Measurements from ENCODE around the gene RPGRIP1.

Gene RPGRIP1

DNA sequence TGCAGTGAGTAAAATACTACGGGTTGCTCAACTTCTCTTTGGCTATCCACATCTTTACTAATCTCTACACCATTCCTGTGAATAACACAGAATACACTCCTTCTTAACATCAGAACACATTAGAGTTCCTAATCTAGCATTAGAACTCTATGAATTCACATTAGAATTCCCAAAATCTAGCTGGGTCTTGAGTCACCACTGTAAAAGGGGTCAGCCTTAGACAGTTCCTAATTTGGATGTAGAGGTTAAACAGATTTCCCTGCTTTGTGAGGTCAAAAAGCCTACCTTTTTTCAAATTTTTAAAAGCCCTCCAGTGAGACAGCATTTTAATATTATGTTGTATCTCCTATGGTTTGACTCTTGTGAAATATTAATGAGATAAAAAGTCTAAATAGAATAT lies 18.1 kb upstream of the RPGRIP1 start:
- H3K36me3 ChIP-seq (ENCODE audit: control insufficient read depth in 2 of 2, insufficient read depth in 1 of 2, low read length in 2 of 2) = peaks cover 73 to 95% of the 10 kb centered on the region in 2 experiments
- no peak overlapping the region for H3K4me3 ChIP-seq (ENCODE audit: low read depth, low read length)
- H3K27ac ChIP-seq (ENCODE audit: extremely low read depth, low read depth, low read length) = no peak overlapping the region
- POLR2A ChIA-PET = interaction anchor here (0.5 kb wide), 1 partner anchor 19 kb away, joined by 3 read pairs; no protein-coding TSS in a partner anchor
- TF ChIP-seq ZNF624 (tag by site-specific recombination; IDR thresholded peaks at IDR 0.05) (no peak), ZBTB26 (tag by site-specific recombination; optimal IDR thresholded peaks at IDR 0.05) (no peak), ZNF571 (tag by site-specific recombination; IDR thresholded peaks at IDR 0.05) (no peak), ZNF23 (tag by site-specific recombination; IDR thresholded peaks at IDR 0.05; ENCODE audit: borderline replicate concordance) (no peak), ZFHX2 (tag by site-specific recombination; conservative IDR thresholded peaks at IDR 0.05) (no peak), ZNF677 (tag by site-specific recombination; IDR thresholded peaks at IDR 0.05) (no peak), ZBTB1 (tag by site-specific recombination; IDR thresholded peaks at IDR 0.05) (no peak), ZXDB (tag by site-specific recombination; IDR thresholded peaks at IDR 0.05) (no peak)
- TF ChIP-seq, protein P1, sequence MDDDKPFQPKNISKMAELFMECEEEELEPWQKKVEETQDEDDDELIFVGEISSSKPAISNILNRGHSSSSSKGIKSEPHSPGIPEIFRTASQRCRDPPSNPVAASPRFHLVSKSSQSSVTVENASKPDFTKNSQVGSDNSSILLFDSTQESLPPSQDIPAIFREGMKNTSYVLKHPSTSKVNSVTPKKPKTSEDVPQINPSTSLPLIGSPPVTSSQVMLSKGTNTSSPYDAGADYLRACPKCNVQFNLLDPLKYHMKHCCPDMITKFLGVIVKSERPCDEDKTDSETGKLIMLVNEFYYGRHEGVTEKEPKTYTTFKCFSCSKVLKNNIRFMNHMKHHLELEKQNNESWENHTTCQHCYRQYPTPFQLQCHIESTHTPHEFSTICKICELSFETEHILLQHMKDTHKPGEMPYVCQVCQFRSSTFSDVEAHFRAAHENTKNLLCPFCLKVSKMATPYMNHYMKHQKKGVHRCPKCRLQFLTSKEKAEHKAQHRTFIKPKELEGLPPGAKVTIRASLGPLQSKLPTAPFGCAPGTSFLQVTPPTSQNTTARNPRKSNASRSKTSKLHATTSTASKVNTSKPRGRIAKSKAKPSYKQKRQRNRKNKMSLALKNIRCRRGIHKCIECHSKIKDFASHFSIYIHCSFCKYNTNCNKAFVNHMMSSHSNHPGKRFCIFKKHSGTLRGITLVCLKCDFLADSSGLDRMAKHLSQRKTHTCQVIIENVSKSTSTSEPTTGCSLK (tag by site-specific recombination; IDR thresholded peaks at IDR 0.05) = no peak
- TF ChIP-seq, protein P2, sequence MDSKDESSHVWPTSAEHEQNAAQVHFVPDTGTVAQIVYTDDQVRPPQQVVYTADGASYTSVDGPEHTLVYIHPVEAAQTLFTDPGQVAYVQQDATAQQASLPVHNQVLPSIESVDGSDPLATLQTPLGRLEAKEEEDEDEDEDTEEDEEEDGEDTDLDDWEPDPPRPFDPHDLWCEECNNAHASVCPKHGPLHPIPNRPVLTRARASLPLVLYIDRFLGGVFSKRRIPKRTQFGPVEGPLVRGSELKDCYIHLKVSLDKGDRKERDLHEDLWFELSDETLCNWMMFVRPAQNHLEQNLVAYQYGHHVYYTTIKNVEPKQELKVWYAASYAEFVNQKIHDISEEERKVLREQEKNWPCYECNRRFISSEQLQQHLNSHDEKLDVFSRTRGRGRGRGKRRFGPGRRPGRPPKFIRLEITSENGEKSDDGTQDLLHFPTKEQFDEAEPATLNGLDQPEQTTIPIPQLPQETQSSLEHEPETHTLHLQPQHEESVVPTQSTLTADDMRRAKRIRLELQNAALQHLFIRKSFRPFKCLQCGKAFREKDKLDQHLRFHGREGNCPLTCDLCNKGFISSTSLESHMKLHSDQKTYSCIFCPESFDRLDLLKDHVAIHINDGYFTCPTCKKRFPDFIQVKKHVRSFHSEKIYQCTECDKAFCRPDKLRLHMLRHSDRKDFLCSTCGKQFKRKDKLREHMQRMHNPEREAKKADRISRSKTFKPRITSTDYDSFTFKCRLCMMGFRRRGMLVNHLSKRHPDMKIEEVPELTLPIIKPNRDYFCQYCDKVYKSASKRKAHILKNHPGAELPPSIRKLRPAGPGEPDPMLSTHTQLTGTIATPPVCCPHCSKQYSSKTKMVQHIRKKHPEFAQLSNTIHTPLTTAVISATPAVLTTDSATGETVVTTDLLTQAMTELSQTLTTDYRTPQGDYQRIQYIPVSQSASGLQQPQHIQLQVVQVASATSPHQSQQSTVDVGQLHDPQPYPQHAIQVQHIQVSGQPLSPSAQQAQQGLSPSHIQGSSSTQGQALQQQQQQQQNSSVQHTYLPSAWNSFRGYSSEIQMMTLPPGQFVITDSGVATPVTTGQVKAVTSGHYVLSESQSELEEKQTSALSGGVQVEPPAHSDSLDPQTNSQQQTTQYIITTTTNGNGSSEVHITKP (tag by site-specific recombination; IDR thresholded peaks at IDR 0.05) = no peak
- CTCF ChIA-PET = no interaction called here
- H3K4me1 ChIP-seq (ENCODE audit: control insufficient read depth, insufficient read depth, low read length) = peaks cover 34% of the 10 kb centered on the region
- no peaks in the 10 kb centered on the region for H3K9me3 ChIP-seq (ENCODE audit: control insufficient read depth, insufficient read depth, low read depth, low read length)

DNA sequence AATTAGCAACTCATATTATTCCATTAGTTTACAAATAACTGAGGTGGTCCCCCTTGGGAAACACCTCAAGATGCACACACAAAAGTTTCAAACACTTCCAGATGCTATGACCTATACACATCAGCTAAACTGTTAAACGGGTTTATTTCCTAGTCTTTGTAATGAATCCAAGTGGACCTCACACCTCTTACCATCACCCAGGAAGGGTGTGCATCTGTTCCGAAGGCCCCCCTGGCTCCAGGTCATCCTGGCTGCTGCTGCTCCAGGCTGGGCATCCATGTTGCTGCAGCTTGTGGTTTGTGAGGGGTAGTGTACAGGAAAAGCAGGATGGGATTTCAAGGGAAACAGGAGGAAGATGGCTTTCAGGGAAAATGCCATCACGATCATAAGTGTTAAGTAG lies 17.5 kb upstream of the RPGRIP1 start:
- Histone ChIP-seq H3K9me3 (ENCODE audit: control insufficient read depth, insufficient read depth, low read depth, low read length) (no peaks in the 10 kb centered on the region), H3K27ac (ENCODE audit: extremely low read depth, low read depth, low read length) (no peak overlapping the region), H3K36me3 (ENCODE audit: control insufficient read depth in 2 of 2, insufficient read depth in 1 of 2, low read length in 2 of 2) (peaks cover 71 to 94% of the 10 kb centered on the region in 2 experiments), H3K4me1 (ENCODE audit: control insufficient read depth, insufficient read depth, low read length) (peaks cover 34% of the 10 kb centered on the region), H3K4me3 (ENCODE audit: low read depth, low read length) (no peak overlapping the region)
- ChIA-PET POLR2A (no interaction called here), CTCF (no interaction called here)
- TF ChIP-seq ZNF362 (tag by site-specific recombination; IDR thresholded peaks at IDR 0.05) (no peak), ZNF366 (tag by site-specific recombination; conservative IDR thresholded peaks at IDR 0.05) (no peak), ZNF2 (tag by site-specific recombination; IDR thresholded peaks at IDR 0.05) (no peak), ZNF624 (tag by site-specific recombination; IDR thresholded peaks at IDR 0.05) (no peak), ZNF174 (tag by site-specific recombination; IDR thresholded peaks at IDR 0.05) (no peak), ZNF211 (tag by site-specific recombination; IDR thresholded peaks at IDR 0.05; ENCODE audit: low read depth) (no peak), KLF9 (tag by site-specific recombination; IDR thresholded peaks at IDR 0.05; ENCODE audit: low read depth) (no peak), ZNF639 (tag by site-specific recombination; IDR thresholded peaks at IDR 0.05) (no peak), ZXDB (tag by site-specific recombination; IDR thresholded peaks at IDR 0.05) (no peak), MEIS1 (CRISPR knock-in tag; IDR thresholded peaks at IDR 0.05; ENCODE audit: borderline replicate concordance) (no peak), ZNF513 (tag by site-specific recombination; IDR thresholded peaks at IDR 0.05) (no peak)
- TF ChIP-seq, protein P3, sequence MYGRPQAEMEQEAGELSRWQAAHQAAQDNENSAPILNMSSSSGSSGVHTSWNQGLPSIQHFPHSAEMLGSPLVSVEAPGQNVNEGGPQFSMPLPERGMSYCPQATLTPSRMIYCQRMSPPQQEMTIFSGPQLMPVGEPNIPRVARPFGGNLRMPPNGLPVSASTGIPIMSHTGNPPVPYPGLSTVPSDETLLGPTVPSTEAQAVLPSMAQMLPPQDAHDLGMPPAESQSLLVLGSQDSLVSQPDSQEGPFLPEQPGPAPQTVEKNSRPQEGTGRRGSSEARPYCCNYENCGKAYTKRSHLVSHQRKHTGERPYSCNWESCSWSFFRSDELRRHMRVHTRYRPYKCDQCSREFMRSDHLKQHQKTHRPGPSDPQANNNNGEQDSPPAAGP (tag by site-specific recombination; IDR thresholded peaks at IDR 0.05) = no peak
- TF ChIP-seq, protein P1 (tag by site-specific recombination; IDR thresholded peaks at IDR 0.05) = no peak
